COR-L47 (cell line): ENCODE measurements around the gene NCKAP5.

Experiments used
- DNase-seq: peaks from one replicate; lab custom pipeline; 2025; lab: John Stamatoyannopoulos, UW

The NCKAP5 gene

DNA sequence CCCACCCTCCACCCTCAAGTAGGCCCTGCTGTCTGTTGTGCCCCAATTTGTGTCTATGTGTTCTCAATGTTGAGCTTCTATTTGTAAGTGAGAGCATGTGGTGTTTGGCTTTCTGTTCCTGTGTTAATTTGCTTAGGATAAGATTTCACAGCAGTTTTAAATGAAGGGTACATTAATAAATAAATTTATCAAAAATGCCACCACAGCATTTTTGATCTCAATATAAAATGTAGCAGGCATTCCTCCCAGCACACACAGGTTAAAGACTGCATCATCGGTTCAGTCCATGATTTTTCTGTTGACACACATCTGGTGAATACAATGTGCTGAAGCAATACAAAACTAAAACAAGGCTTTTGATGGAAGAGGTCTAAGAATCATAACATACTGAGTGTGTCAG lies 486.2 kb downstream of the NCKAP5 start:
- no peak for DNase-seq

DNA sequence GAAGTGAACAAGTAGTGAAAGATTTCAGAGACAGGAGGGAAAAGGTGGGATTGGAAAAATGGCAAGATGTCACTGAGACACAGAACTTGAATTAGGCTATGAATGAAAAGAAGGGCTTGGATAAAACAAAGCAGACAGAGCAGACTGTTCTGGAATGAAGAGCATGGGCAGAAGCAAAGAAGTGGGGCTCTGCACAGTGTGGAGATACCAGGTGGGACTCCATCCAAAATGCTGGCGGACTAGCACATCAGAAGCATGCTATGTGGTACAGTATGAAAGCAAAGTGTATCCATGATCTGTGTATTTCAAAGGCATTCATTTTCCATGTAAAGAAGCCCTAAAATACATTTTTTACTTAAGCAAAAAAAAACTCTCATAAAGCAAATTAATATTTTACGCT lies 487.4 kb downstream of the NCKAP5 start:
- DNase-seq = no peak

DNA sequence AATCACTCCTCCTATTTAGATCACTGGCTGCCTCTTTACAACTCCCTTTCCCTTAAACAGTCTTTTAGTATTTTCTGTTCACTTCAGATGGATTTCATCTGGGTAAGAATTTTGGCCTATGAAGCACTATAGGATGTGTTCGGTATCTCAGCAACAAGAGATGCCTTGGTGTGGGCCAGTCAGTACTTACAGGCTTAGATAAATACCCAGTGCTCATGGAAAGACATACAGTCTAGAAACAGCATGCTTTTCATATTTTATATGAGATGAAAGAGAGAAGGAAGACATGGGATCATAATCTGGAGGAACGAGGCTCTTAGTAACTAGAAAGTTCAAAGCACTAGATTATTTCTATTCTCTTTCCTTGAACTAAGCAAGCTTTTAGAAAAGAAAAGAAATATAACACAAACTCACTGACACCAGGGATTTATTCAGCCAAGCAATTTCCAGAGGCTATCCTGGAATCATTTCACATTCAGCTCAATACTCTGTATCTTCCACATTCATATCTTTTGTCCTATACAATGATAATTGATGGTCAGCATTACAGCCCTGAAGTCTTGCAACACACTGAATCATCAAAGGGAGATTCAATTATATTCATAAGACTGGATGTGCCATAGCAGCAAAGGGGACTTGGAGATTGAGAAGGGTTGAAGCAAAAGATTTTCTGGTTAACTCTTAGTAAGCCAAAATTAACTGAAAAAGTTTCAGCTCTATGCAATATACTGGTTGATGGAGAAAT lies 489.4 kb downstream of the NCKAP5 start:
- DNase-seq = no peak

DNA sequence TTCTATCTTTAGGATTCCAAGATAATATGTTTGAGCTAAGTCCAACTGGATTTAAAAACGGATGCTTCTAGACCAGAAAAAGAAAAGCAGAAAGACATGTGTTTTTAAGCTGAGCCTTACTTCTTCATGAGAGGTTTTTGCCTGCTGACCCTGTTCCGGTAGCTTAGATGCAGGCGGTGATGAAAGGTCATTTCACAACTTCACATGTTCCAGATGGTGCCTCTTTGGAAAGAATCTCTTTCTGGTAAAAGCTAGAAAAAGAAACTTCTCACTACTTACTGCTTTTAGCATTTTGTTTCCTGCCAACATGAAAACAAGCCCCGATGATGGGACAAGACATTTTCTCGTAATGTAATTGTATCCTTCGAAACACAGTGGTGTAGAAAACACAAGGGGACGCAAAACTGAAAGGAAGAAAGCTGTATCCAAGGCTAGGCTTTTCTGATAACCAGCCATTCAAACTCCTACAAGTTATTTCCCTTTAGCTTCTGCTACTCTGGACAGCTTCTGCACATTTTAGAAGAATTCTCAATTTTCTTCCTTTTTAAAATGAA lies 490.9 kb downstream of the NCKAP5 start:
- DNase-seq = no peak

DNA sequence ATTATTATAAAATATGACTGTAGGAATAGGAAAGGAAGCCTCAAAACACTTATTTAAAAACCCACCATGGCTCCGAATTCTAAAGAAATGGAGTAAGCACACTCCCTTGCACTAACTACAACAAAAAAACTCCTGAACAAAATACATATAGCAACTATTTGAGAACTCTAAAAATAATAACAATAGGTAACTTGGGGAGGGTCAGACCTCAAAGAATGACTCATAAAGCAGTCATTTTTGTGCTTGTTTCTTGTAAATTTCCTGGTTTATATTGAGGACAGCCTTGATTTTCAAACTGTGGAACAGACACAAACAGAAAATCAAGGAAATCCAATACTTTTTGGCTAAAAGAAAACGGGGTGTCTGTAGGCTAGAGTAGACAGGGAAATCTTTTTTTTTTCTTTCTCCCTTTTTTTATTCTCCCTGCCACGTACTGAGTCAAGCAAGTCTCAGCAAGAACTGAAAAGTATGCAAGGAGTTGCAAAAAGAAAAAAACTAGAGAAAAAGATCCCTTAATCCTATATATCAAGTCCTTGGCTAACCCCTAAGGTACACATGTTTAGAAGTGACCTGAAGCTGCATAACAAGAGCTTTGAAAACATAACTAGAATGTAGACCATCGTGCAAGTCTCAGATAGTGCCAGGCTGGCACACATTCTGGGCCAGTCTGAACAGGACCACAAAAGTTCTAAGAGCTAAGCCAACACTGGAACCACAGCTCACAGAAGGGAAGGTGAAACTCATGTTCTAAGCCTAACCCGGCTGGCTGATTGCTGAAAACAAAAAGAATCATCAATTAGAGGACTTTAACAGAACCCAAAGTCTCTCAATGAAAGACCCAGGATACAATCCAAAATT lies 495.2 kb downstream of the NCKAP5 start:
- DNase-seq = no peak

DNA sequence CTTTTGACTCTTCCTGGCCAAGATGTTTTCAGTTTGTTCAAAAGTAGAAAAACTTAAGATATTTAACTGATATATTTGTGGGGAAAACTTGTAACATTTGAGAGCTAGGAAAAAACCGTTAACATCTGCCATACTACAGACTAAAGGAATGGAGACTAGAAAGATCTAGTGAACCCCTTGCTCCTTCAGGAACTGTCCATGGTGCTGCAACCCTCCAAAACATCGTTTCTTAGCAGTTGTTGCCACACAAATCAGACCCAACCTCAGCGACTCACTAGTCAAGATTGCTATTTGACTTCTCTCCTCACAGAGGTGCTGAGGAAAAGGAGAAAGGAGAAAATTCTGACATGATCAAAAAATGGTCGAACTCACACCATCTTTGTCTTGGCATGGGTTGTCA lies 504.5 kb downstream of the NCKAP5 start:
- no peak for DNase-seq

DNA sequence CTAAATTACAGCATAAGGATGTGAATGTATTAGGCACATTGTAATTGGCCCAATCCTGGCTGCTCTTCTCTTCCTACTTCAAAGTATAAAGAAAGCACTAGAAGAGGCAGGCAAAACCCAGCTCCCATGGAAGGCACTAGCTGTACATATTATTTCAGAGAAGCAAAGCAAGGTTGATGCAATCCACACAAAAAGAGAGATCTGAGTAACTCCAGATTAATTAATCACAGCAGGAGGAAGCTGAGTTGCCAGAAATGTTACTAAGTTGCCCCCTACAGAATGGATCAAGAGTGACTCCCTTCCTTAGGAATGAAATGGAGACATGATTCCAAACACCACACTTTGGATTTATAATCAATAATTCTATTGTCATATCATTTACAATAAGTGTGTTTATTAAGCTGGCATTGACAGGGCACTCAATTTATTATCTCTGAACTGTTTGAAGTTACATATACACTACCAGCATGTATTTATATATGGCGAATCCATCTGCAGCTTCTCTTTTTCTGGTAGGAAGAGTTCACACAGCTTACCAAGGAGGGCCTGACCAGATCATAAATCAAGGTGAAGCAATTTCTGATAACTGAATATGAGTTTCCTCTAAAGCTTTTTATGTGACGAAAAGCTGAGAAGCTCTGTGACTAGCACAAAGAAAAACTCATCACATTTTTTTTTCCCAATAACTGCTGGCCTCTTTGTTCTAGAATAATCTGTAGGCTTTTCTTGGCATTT lies 505.2 kb downstream of the NCKAP5 start:
- DNase-seq = no peak

DNA sequence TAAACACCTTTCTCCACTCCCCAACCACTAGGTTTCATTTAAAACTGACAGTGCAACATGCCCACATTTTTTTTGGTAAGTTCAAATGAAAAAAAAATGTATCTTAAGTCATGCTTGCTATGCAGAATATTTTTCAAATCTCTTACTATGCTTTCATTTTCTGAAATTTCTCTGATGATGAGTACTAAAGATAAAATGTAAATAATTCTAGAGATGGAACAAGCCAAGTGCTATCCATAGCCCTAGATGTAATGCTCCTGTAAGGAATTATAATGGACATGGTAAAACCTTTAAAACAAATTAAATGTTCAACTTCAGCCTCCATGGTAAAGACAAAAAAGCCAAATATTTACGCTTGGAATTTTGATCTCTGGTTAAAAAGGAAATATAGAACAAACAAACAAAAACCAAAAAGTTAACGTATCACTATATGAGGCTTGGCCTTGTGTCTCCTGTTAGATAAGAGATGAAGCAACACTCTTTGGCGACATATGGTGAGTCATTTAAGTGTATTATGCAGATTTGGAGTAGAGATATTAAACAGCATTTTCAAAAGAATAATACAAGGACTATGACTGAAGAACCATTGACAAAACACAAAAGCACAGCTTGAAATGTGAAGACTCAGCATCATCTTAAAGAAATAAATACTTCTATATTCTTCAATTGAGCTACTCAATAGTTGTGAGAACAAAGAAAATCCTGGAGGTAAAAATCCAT lies 506.2 kb downstream of the NCKAP5 start:
- DNase-seq = no peak

DNA sequence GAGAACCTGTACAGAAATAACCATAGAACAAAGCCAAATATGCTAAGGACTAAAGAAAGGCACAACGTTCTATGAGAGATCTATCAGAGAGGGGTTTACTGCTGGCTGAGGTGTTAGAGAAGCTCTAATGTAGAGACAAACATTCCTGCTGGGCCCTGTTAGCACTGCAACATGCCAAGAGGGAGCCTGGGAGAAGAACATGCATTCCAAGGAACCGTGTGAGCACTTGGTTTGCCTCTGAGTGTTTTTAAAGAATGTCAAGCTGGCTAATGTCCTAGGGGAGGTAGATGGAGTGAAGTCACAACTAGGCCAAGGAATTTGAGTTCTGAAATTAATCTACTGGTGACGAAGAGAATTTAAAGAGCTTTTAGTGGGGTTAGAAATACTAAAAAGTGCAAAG lies 514.0 kb downstream of the NCKAP5 start:
- DNase-seq = no peak

DNA sequence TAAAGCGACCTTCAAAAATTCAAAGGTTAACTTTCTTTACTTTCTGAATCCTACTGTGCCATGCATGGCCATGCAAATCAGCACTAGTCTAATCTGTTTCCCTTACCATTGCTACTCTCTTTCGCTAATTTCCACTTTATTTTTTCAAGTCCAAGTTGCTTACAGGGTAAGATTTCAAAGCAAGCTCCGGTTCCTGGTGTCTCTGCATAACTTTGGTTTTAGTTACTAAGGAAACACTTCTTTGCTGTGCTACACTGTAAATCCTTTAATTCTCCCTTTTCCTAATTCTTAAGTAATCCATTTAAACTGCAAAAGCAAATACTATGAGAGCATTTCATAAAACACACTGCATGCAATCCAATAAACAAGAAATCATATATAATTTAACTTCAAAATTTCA lies 514.7 kb downstream of the NCKAP5 start:
- no peak for DNase-seq

DNA sequence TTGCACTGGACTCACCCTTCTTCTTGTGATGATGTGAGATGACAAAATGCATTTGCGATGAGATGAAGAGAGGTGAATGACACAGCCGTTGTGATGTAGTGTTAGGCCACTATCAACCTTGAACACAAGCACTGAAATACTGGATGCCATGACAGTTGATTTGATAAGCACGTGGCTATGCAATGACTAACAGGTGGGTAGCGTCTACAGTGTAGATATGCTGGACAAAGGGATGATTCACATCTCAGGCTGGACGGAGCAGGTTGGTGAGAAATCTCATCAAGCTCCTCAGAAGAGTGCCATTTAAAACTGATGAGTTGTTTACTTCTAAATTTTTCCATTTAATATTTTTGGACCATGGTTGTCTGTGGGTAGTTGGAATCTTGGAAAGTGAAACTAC lies 522.5 kb downstream of the NCKAP5 start:
- DNase-seq = no peak

DNA sequence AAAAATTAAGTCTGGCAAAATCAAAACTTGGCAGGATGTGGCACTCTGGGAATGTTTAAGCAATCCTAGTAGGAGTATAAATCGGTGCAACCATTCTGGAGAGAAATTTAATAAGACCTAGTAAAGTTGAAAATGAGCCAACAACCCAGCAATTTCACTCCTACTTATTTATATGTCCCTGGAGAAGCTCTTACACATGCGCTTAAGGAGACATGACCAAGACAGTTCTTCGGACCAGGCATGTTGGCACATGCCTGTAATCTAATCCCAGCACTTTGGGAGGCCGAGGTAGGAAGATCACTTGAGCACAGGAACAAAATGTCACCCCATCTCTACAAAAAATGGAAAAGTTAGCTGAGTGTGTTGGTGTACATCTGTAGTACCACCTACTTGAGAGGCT lies 523.7 kb downstream of the NCKAP5 start:
- DNase-seq = no peak

DNA sequence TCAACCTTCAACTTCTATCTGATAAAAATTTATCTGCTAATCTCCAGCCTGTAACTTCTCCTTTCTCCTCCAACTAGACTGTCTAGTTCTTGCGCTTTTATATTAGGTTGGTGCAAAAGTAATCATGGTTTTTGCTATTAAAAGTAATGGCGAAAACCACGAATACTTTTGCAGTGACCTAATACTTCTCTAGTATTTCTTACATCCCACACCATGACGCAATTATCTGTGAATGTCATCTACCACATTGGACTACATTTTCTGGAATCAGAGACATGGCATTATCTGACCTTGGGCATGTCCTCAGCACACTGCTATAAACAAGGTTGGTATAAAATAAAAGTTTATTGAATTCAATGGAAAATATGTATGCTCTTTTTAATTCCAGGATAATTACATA lies 528.1 kb downstream of the NCKAP5 start:
- no peak for DNase-seq

DNA sequence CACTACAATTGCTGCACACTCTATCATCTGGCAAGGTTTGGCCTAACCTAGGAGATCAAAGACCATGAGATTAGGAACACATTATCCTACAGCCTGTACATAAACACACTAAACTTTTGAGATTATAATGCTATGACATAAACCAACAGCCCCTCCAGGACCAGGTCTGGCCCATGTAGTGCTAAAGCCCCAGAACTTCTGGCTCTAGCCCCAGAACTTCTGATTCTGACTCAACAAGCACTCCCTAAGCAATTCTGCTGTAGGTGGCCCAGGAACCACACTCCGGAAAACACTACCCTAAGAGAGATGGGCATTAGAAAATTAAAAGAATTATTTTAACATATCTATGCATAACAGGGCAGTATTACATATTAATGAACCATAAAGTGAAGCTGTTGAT lies 528.7 kb downstream of the NCKAP5 start:
- DNase-seq = no peak

DNA sequence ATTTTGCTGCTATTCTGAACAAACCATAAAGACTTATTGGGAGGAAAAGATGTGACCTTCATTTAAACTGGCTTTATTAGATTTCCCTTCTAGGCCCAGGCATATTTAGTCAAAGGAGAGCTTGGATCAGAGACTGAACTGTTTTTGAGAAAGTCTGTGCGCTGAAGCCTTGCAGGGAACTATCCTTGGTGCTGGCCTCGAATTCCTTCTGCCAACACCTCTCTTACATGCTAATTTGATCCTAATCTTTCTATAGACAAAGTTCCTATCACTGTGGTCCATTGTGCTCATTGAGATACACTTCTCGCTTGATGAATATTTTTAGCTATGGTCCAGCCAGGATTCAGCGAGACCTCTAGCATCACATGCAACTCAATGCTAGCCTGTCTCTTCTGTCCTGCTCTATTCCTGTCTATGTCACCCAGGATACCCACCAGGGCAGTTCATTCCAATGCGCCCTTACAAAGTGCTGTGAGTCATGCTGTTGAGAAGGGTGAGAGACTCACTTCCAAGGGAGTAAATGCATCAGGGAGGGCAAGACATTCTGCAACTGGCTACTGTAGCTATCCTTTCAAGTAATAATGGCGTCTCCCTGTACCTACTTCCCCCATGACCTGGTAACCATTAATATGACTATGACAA lies 541.6 kb downstream of the NCKAP5 start:
- DNase-seq = no peak

DNA sequence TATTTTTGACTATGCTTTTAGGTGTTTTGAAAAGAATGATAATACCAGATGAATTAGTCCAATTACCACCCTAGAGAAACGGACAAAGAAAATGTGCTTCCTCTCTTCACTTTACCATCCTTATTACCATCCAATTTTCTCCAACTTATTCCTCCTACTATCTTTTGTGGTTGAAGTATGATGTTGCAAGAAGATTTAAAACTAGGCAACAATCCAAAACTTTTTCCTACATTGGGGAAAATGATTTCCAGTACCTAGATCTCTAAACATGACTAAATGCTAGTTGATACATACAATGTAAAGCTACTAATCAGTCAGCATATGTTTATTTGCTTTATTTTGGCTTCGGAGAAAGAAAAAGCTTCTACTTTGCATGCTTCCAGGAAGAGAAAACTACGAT lies 543.3 kb downstream of the NCKAP5 start:
- no peak for DNase-seq

DNA sequence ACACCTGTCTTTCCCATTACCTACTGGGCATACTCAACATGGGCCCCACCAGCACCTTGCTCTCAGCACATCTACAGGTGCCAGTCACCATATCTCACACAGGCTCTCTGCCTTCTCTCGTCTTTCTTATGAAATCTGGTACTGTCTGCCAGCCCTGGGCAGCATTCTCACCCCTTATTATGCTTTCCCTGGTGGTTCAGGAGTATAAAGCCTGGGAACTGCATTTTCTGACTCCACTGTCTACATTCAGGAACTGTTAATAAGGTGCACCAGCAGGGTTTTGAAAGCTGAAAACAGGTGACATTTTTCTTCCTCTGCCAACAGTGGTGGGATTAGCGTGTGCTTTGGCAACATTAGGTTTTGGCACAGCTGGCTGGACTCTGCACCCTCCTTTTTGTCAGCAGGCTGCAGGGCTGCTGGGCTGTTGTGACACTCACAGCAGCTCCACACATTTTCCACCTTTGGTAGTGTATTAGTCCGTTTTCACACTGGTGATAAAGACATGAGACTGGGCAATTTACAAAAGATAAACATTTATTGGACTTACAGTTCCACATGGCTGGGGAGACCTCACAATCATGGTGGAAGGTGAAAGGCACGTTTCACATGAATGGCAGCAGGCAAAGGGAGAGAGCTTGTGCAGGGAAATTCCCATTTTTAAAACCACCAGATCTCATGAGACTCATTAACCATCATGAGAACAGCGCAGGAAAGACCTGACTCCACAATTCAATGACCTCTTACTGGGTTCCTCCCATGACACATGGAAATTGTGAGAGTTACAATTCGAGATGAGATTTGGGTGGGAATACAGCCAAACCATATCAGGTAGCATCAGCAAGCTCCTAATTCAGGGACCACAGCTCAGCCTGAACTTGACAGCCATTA lies 555.2 kb downstream of the NCKAP5 start:
- DNase-seq = no peak

DNA sequence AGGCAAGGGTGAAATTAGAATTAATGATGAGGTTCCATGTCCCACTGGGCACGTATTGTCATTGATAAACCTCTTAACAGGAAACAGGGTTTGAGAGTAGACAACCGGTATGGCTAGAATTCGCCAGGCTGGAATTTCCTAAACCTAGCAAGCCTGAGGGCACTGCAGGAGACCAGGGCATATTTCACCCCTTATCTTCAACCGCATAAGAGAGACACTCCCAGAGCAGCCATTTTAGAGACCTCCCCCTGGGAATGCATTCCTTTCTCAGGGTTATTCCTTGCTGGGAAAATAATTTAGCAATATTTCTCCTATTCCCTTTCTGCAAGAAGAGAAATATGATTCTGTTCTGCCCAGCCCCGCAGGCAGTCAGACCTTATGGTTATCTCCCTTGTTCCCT lies 563.6 kb downstream of the NCKAP5 start:
- no peak for DNase-seq

DNA sequence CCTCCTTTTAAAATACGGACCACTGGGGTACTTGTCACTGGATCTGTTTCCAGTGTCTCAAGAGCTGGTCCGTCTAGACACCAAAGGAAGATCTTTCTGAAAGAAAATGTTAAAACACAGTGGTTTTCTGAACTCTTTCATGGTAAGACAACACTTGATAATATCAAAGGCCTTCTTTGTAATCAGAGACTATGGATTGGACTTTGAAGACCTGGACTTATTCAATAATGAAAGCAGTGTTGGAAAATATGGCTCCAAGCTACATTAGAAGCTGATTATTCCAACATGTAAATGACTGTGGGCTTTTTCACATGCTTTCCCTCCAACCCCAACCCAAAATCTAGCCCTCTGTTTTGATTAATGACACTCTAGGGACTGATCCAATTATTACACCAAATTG lies 568.8 kb downstream of the NCKAP5 start:
- no peak for DNase-seq

DNA sequence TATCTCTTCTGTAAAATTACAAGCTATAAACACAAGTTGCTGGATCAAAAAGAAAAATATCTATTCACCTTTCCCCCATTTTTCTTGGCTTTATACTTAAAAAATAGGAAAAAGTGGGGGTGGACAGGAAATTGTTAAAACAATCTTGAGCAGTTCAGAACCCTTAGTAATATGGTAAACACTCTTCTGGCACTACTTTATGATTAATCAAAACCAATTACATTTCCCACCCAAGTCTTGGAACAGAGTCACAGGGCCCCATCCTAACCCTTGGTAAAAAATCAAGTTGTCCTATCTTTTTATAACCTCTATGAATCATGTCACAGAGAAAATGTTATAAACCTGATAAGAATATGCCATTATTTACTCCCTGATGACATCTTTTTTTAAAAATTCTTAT lies 570.0 kb downstream of the NCKAP5 start:
- no peak for DNase-seq
